ENCODE data around the gene GPATCH4.
"Not testable (repeated sequence)": the region's sequence is repeated elsewhere in the genome, so short reads cannot be mapped to it uniquely, and the experiment has no call there.

GPATCH4 gene

GRCh38 chr1:156596426-156596825 is 4.9 kb downstream of the GPATCH4 start:
- no peak for DNase-seq (ENCODE audit: low read depth in 2 of 2)

- DNase-seq (ENCODE audit: low read depth in 2 of 2): no peak
Measured at GRCh38 chr1:156595016-156595415, 6.3 kb downstream of the GPATCH4 start.

GRCh38 chr1:156594190-156594589 is 7.1 kb downstream of the GPATCH4 start:
- no peak for DNase-seq (ENCODE audit: low read depth in 2 of 2)

- no peak for DNase-seq (ENCODE audit: low read depth in 2 of 2)
Measured at GRCh38 chr1:156593661-156593989, 7.7 kb downstream of the GPATCH4 start.

GRCh38 chr1:156592910-156593660 is 8.2 kb downstream of the GPATCH4 start:
- no peak for DNase-seq (ENCODE audit: low read depth in 2 of 2)

- no peak for DNase-seq (ENCODE audit: low read depth in 2 of 2)
Measured at GRCh38 chr1:156592158-156592909, 8.9 kb downstream of the GPATCH4 start.

- DNase-seq (ENCODE audit: low read depth in 2 of 2): peak; percentile 50 to 64
Measured at GRCh38 chr1:156591432-156592157, 9.7 kb downstream of the GPATCH4 start, which contains the start of gene NAXE. Gene NAXE (plus strand): TSS chr1:156591776. CDS start chr1:156591805, 29 bp downstream.

GRCh38 chr1:156591181-156591431 is 10.2 kb downstream of the GPATCH4 start:
- DNase-seq (ENCODE audit: low read depth in 2 of 2): no peak

- no peak for DNase-seq (ENCODE audit: low read depth in 2 of 2)
Measured at GRCh38 chr1:156590326-156591180, 10.7 kb downstream of the GPATCH4 start.

GRCh38 chr1:156589546-156589945 is 11.7 kb downstream of the GPATCH4 start:
- no peak for DNase-seq (ENCODE audit: low read depth in 2 of 2)

GRCh38 chr1:156587927-156588326 is 13.4 kb downstream of the GPATCH4 start:
- not testable (repeated sequence) for DNase-seq (ENCODE audit: low read depth in 2 of 2)

- DNase-seq (ENCODE audit: low read depth in 2 of 2): no peak
Measured at GRCh38 chr1:156586892-156587477, 14.3 kb downstream of the GPATCH4 start.

GRCh38 chr1:156586323-156586722 is 15.0 kb downstream of the GPATCH4 start:
- no peak for DNase-seq (ENCODE audit: low read depth in 2 of 2)

GRCh38 chr1:156584813-156585212 is 16.5 kb downstream of the GPATCH4 start:
- no peak for DNase-seq (ENCODE audit: low read depth in 2 of 2)

GRCh38 chr1:156583821-156584622 is 17.3 kb downstream of the GPATCH4 start:
- DNase-seq (ENCODE audit: low read depth in 2 of 2): peak; percentile 68 to 73

GRCh38 chr1:156582388-156583017 is 18.8 kb downstream of the GPATCH4 start:
- DNase-seq (ENCODE audit: low read depth in 2 of 2): no peak

- DNase-seq (ENCODE audit: low read depth in 2 of 2): no peak
Measured at GRCh38 chr1:156581661-156582387, 19.5 kb downstream of the GPATCH4 start.

- DNase-seq (ENCODE audit: low read depth in 2 of 2): no peak
Measured at GRCh38 chr1:156579472-156579871, 21.8 kb downstream of the GPATCH4 start, which contains the start of gene TTC24. Gene TTC24 (plus strand): TSS chr1:156579723. CDS start chr1:156581365, 1,642 bp downstream.

GRCh38 chr1:156578055-156578454 is 23.2 kb downstream of the GPATCH4 start:
- DNase-seq (ENCODE audit: low read depth in 2 of 2): no peak
